Activated CD8-positive, alpha-beta memory T cell treated with anti-CD3 and anti-CD28 coated beads for 36 hours (primary cell): ENCODE measurements around the gene FOCAD. TPM values are rescaled to one million over a fixed set of nuclear protein-coding genes. Genes with fewer than 3 reads are reported as not detected.

Experiments
- CTCF ChIA-PET: fragments of 350-600 bp; sonication (Branson Sonifier 250); formaldehyde crosslinking; loops from one replicate; lab custom pipeline; 2021; ENCODE audit warnings: antibody characterized with exemption; lab: Charles Lee
- POLR2A ChIA-PET: fragments of 350-600 bp; sonication (Branson Sonifier 250); formaldehyde crosslinking; loops from one replicate; lab custom pipeline; 2021; ENCODE audit warnings: antibody characterized with exemption; lab: Charles Lee
- total RNA-seq, 2 experiments: library from RNA; stranded (reverse); gene quantifications; one replicate each; pipeline ENCODE4 v1.2.3, GENCODE V29; 2021

The FOCAD gene
- total RNA-seq, 2 experiments from 2014 or later, result 27.8 to 29.4 TPM

DNA sequence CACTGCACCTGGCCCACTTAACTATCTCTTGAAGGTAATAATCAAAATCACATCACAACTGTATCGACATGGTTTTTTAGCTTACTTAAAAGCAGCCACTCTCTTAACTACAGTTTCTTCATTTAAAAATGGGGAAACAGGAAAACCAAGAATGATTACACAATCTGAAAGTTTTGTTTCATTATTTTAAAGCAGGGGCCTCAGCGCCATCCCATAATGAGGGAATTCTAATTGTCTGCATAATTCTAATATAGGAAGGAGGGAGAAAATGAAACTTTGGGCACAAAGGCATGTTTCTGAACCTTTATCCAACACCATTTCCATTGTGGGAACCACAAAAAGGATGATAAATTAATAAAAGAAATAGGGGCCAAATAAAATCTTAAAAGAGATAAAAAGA is 339.8 kb downstream of the FOCAD start:
- ChIA-PET POLR2A (no interaction called here), CTCF (no interaction called here)

- POLR2A ChIA-PET, result no interaction called here
Measured at GRCh38 chr9:21027295-21027694, 343.2 kb downstream of the FOCAD start.

DNA sequence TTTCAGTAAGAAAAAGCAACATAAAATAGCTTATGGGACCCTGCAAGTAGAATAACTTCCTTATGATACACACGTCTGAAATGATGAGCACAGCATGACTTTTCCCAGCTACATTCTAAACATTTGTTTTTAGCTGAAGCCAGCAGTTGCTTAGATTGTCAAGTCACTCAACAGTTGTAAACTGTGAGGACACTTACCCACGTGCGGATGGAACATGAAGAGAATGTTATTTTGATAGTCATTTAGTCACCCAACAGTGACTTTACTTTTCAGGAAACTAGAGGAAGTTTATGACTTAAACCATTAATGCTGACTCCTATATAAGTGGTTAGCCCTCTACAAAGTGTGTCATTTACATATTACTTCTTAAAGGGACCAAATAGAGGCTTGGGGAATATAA is 344.4 kb downstream of the FOCAD start:
- POLR2A ChIA-PET, result no interaction called here

More at GRCh38 chr9:21027295-21027694, 343.2 kb downstream of the FOCAD start:
- CTCF ChIA-PET, result interaction anchor here (0.9 kb wide), 1 partner anchor 9 kb away, joined by 3 read pairs; no protein-coding TSS in a partner anchor

GRCh38 chr9:21029661-21030060 is 345.6 kb downstream of the FOCAD start:
- POLR2A ChIA-PET, result no interaction called here
- CTCF ChIA-PET, result no interaction called here

More for the DNA sequence above, 344.4 kb downstream of the FOCAD start:
- CTCF ChIA-PET, result no interaction called here

- POLR2A ChIA-PET, result interaction anchor here (0.7 to 1.5 kb wide), 3 partner anchors 14 to 408 kb away, joined by 3 to 11 read pairs (median 4); partner anchors contain the start of genes FOCAD and MLLT3
- CTCF ChIA-PET, result interaction anchor here (0.6 kb wide), 1 partner anchor 433 kb away, joined by 3 read pairs; no protein-coding TSS in a partner anchor
Measured at GRCh38 chr9:21030389-21031035, 346.5 kb downstream of the FOCAD start.

DNA sequence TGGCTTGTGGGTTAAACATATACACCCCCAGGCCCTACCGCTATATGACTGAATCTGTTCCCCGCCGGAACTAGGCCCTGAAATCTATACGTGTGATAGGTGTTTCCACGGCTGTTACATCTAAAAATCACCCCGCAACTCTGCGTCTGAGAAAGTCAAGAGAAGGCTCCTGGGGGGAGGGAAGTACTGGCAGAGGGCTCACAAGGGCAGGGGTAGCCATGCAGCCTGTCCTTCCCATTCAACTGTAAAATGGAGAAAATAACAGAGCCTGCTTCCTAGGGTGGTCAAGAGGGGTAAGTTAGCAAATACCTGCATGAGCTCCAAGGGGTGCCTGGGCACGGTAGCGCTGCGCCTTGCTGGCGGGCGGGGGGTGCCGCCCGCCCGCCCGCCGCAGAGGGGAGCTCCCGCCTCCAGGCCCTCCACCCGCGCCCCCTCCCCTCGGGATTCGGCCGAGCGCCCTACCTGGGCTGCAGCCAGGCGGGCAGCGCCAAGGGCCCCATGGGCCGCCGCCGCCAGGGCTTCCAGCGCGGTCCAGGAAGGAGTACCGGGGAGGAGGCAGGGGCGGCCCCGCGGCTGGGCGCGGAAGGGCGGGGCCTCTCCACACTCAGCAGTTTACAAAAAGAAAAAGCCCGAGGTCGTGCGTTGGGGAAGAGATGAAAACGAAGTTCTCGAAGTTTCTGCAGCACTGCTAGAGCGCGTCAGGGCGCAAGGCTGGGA is 347.2 kb downstream of the FOCAD start, which contains the start of gene HACD4:
HACD4 (minus strand) TSS at position 550 of the 717 bp plus-strand sequence; CDS start at position 500, 50 bp downstream.
- ChIA-PET POLR2A (interaction anchor here (0.5 to 1.5 kb wide), 5 partner anchors 11 to 409 kb away, joined by 3 to 11 read pairs (median 3); partner anchors contain the start of gene MLLT3), CTCF (interaction anchor here (0.6 to 1.7 kb wide), 2 partner anchors 66 to 79 kb away, joined by 3 read pairs; no protein-coding TSS in a partner anchor)

GRCh38 chr9:21031808-21032183 is 347.7 kb downstream of the FOCAD start:
- POLR2A ChIA-PET, result interaction anchor here (0.5 to 1.5 kb wide), 4 partner anchors 10 to 409 kb away, joined by 3 to 11 read pairs (median 4); partner anchors contain the start of gene MLLT3

DNA sequence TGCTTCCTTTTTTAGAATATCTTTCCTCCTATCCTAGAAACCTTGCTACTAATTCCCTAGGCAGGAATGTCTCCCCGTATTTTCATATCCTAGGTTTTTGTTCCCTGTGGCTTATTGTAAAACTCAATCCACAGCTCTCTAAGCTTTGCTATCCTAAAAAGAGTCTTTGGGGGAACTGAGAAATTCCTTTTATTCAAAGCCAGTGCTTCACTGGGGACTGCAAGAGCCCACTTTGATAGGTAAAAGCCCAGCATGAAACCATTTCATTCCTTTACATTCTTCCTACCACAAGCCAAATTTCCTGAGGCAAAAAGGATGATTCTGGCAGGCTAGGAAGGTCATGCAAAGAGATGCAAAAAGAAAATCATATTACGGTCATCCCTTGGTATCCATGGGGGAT is 353.2 kb downstream of the FOCAD start:
- ChIA-PET POLR2A (no interaction called here), CTCF (no interaction called here)

More at GRCh38 chr9:21031808-21032183, 347.7 kb downstream of the FOCAD start:
- CTCF ChIA-PET, result interaction anchor here (0.6 to 1.7 kb wide), 2 partner anchors 66 to 79 kb away, joined by 3 read pairs; no protein-coding TSS in a partner anchor

DNA sequence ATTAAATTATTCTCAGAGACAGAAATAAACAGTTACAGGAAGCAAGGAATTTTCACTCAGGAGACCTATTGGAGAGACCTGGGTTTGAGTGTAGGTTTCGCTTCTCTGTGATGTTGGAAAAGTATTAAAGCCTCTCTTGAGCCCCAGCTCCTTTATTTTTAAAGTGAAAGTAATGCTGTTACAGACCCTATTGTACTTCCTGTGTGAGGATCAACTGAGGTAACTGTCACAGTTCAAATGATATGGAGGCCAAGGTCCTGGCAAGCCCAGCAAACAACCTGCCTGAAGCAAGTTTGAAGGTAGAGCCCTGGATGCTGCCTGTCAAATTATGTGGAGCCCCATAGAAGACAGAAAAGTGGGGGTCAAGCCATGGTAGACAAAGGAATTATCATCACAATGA is 355.2 kb downstream of the FOCAD start:
- CTCF ChIA-PET, result no interaction called here

GRCh38 chr9:21042466-21042865 is 358.4 kb downstream of the FOCAD start:
- ChIA-PET POLR2A (no interaction called here), CTCF (no interaction called here)

More for the DNA sequence above, 355.2 kb downstream of the FOCAD start:
- POLR2A ChIA-PET, result no interaction called here

- POLR2A ChIA-PET, result interaction anchor here (0.7 kb wide), 1 partner anchor 692 kb away, joined by 3 read pairs; no protein-coding TSS in a partner anchor
- CTCF ChIA-PET, result no interaction called here
Measured at GRCh38 chr9:21043841-21044240, 359.8 kb downstream of the FOCAD start.

Other genes starting within 250 kb of the FOCAD start
- 10 to 100 TPM; 41.5 to 41.8 TPM for gene MLLT3, start 61.8 kb upstream of the FOCAD start, total RNA-seq